Hepatocyte (in vitro differentiated cells): Measurements from ENCODE around the gene LILRB5. TPM values are rescaled to one million over a fixed set of nuclear protein-coding genes. Genes with fewer than 3 reads are reported as not detected.
"Not testable (repeated sequence)": the region's sequence is repeated elsewhere in the genome, so short reads cannot be mapped to it uniquely, and the experiment has no call there.

Experiments
- DNase-seq: peaks from one replicate; pipeline ENCODE4 v3.0.0-alpha.2; 2016; ENCODE audit warnings: low spot score
- H2AFZ ChIP-seq: fragments of 200-600 bp; sonication (generic); 2 replicates; pipeline ENCODE4 v1.6.0; 2016; ENCODE audit warnings: antibody characterized with exemption, mild to moderate bottlenecking
- H3K27ac ChIP-seq: fragments of 200-600 bp; sonication (generic); 2 replicates; pipeline ENCODE4 v1.5.1; 2016; ENCODE audit warnings: mild to moderate bottlenecking
- H3K27me3 ChIP-seq: fragments of 200-600 bp; sonication (generic); 2 replicates; pipeline ENCODE4 v1.6.1; 2016
- H3K36me3 ChIP-seq: fragments of 200-600 bp; sonication (generic); replicated peaks from 2 replicates; pipeline ENCODE4 v1.5.1; 2016; ENCODE audit warnings: low read depth; ENCODE audit not compliant: insufficient read depth
- H3K4me1 ChIP-seq: fragments of 200-600 bp; sonication (generic); 2 replicates; pipeline ENCODE4 v1.5.1; 2016; ENCODE audit warnings: mild to moderate bottlenecking, moderate library complexity; ENCODE audit not compliant: insufficient read depth
- H3K4me2 ChIP-seq: fragments of 200-600 bp; sonication (generic); 2 replicates; pipeline ENCODE4 v1.6.0; 2016
- H3K4me3 ChIP-seq: fragments of 200-600 bp; sonication (generic); 2 replicates; pipeline ENCODE4 v1.5.1; 2016; ENCODE audit warnings: mild to moderate bottlenecking
- H3K79me2 ChIP-seq: fragments of 200-600 bp; sonication (generic); 2 replicates; pipeline ENCODE4 v1.6.0; 2017; ENCODE audit warnings: mild to moderate bottlenecking
- H3K9me2 ChIP-seq: fragments of 200-600 bp; sonication (generic); replicated peaks from 2 replicates; pipeline ENCODE4 v1.6.0; 2017; ENCODE audit warnings: mild to moderate bottlenecking; ENCODE audit not compliant: insufficient read depth
- H3K9me3 ChIP-seq: fragments of 200-600 bp; sonication (generic); 2 replicates; pipeline ENCODE4 v1.5.1; 2016; ENCODE audit warnings: low read depth, mild to moderate bottlenecking
- H4K20me1 ChIP-seq: fragments of 200-600 bp; sonication (generic); 2 replicates; pipeline ENCODE4 v1.6.0; 2016; ENCODE audit warnings: mild to moderate bottlenecking; ENCODE audit not compliant: insufficient read depth, poor library complexity, severe bottlenecking
- CTCF ChIP-seq: fragments of 200-600 bp; sonication (generic); IDR thresholded peaks from 2 replicates; pipeline ENCODE4 v1.5.1; 2016; ENCODE audit warnings: antibody characterized with exemption, mild to moderate bottlenecking; ENCODE audit not compliant: poor library complexity
- EZH2 ChIP-seq: fragments of 200-600 bp; sonication (generic); IDR thresholded peaks from 2 replicates; pipeline ENCODE4 v1.6.1; 2016; ENCODE audit warnings: antibody characterized with exemption, mild to moderate bottlenecking, borderline replicate concordance
- EZH2phosphoT487 ChIP-seq: fragments of 200-600 bp; sonication (generic); IDR thresholded peaks from one replicate; pipeline ENCODE4 v1.6.1; 2018; ENCODE audit warnings: antibody characterized with exemption, mild to moderate bottlenecking, low read depth, moderate library complexity; ENCODE audit not compliant: unreplicated experiment, severe bottlenecking
- WGBS: methylation state at CpG from one replicate; pipeline ENCODE4 v1.1.6; 2016; ENCODE audit warnings: low lambda C conversion rate; ENCODE audit errors: missing lambda C conversion rate; 5-methylcytosine and 5-hydroxymethylcytosine counted together
- polyA plus RNA-seq: library from polyadenylated mRNA; unstranded; fragments of >200 nt; fragmentation: Nextera tagmentation; extraction: Ambion mirVana; gene quantifications from 2 replicates; pipeline ENCODE4 v1.2.1, GENCODE V29; 2016
- total RNA-seq: library from RNA; depleted of rRNA; stranded (reverse); fragments of >200 nt; gene quantifications from 2 replicates; pipeline ENCODE4 v1.2.3, GENCODE V29; 2014

The LILRB5 gene
- total and polyA plus RNA-seq, 2 experiments from 2014 or later, result 0.80 to 1.6 TPM

- DNase-seq, H3K9me3 ChIP-seq, H3K27ac ChIP-seq, H3K4me1 ChIP-seq, H3K36me3 ChIP-seq, H4K20me1 ChIP-seq, H3K9me2 ChIP-seq, H3K4me3 ChIP-seq, H2AFZ ChIP-seq, H3K27me3 ChIP-seq, H3K79me2 ChIP-seq, H3K4me2 ChIP-seq: not testable (repeated sequence)
- WGBS, result 91% methylated on average over 5 of the region's 5 CpGs
Observed at GRCh38 chr19:54219702-54220101, 37.4 kb downstream of the LILRB5 start.

- H3K4me2 ChIP-seq, result no peak overlapping the region
- no peak for DNase-seq
- no peak overlapping the region for H3K27ac ChIP-seq
- H3K4me3 ChIP-seq, result no peak overlapping the region
- TF ChIP-seq EZH2, result no peak
- no peaks in the 10 kb centered on the region for H4K20me1 ChIP-seq
- H3K27me3 ChIP-seq, result no peaks in the 10 kb centered on the region
- no peak overlapping the region for H2AFZ ChIP-seq
- no peaks in the 10 kb centered on the region for H3K4me1 ChIP-seq
- 96% methylated on average over 27 of the region's 27 CpGs for WGBS
- H3K9me3 ChIP-seq, result no peaks in the 10 kb centered on the region
- H3K79me2 ChIP-seq, result no peaks in the 10 kb centered on the region
- no peaks in the 10 kb centered on the region for H3K36me3 ChIP-seq
- H3K9me2 ChIP-seq, result no peaks in the 10 kb centered on the region
Observed at GRCh38 chr19:54218960-54219661, 38.0 kb downstream of the LILRB5 start.

- Histone ChIP-seq H3K79me2 (peaks cover 4% of the 10 kb centered on the region), H3K27me3 (no peaks in the 10 kb centered on the region), H4K20me1 (no peaks in the 10 kb centered on the region), H3K27ac (no peak overlapping the region), H3K9me3 (no peaks in the 10 kb centered on the region), H2AFZ (no peak overlapping the region), H3K36me3 (no peaks in the 10 kb centered on the region), H3K4me3 (no peak overlapping the region), H3K4me2 (no peak overlapping the region), H3K4me1 (no peaks in the 10 kb centered on the region), H3K9me2 (no peaks in the 10 kb centered on the region)
- DNase-seq, result no peak
- TF ChIP-seq EZH2phosphoT487 (no peak), CTCF (no peak), EZH2 (no peak)
- WGBS, result 72% methylated on average over 8 of the region's 8 CpGs
Observed at GRCh38 chr19:54218259-54218658, 38.8 kb downstream of the LILRB5 start.

GRCh38 chr19:54217517-54218247 is 39.4 kb downstream of the LILRB5 start:
- not testable (repeated sequence) for H4K20me1 ChIP-seq, H2AFZ ChIP-seq, H3K4me2 ChIP-seq, H3K9me3 ChIP-seq, H3K4me3 ChIP-seq, DNase-seq, H3K27me3 ChIP-seq, H3K9me2 ChIP-seq, H3K79me2 ChIP-seq, H3K4me1 ChIP-seq, H3K27ac ChIP-seq, H3K36me3 ChIP-seq
- 60% methylated on average over 18 of the region's 20 CpGs for WGBS

- Histone ChIP-seq H3K79me2 (peaks cover 17% of the 10 kb centered on the region), H3K4me2 (no peak overlapping the region), H4K20me1 (no peaks in the 10 kb centered on the region), H3K27me3 (no peaks in the 10 kb centered on the region), H3K36me3 (no peaks in the 10 kb centered on the region), H2AFZ (no peak overlapping the region), H3K9me2 (no peaks in the 10 kb centered on the region), H3K9me3 (no peaks in the 10 kb centered on the region), H3K4me3 (no peak overlapping the region), H3K27ac (no peak overlapping the region), H3K4me1 (no peaks in the 10 kb centered on the region)
- no peak for TF ChIP-seq EZH2
- TF ChIP-seq EZH2phosphoT487, result no peak
- TF ChIP-seq CTCF, result no peak
- 90% methylated on average over 9 of the region's 9 CpGs for WGBS
- no peak for DNase-seq
Observed at GRCh38 chr19:54216869-54217268, 40.2 kb downstream of the LILRB5 start.

- 98% methylated on average over 11 of the region's 19 CpGs for WGBS
- not testable (repeated sequence) for DNase-seq, H3K9me2 ChIP-seq, H3K9me3 ChIP-seq, H3K27me3 ChIP-seq, H3K27ac ChIP-seq, H3K4me2 ChIP-seq, H4K20me1 ChIP-seq, H3K4me3 ChIP-seq, H3K36me3 ChIP-seq, H2AFZ ChIP-seq
- H3K79me2 ChIP-seq, result peaks cover 19% of the 10 kb centered on the region
- peaks cover 13% of the 10 kb centered on the region for H3K4me1 ChIP-seq
Observed at GRCh38 chr19:54214734-54215133, 42.3 kb downstream of the LILRB5 start.
